Osteoblast (primary cell): Measurements from ENCODE around the gene TOX4. TPM values are rescaled to one million over a fixed set of nuclear protein-coding genes. Genes with fewer than 3 reads are reported as not detected.

Experiments used
- DNase-seq: peaks from one replicate; pipeline ENCODE4 v3.0.0; 2011; ENCODE audit warnings: low spot score, mixed read lengths; ENCODE audit not compliant: insufficient read length; ENCODE audit errors: missing footprints
- H2AFZ ChIP-seq: 2 replicates; pipeline ENCODE4 v1.6.0; 2011; ENCODE audit warnings: mild to moderate bottlenecking, low read length
- H3K27ac ChIP-seq: 2 replicates; pipeline ENCODE4 v1.5.1; 2011; ENCODE audit warnings: mild to moderate bottlenecking, low read depth, low read length, moderate library complexity
- H3K27me3 ChIP-seq: 2 replicates; pipeline ENCODE4 v1.6.0; 2012; ENCODE audit warnings: mild to moderate bottlenecking, control low read depth, inconsistent platforms, low read length, moderate library complexity; ENCODE audit not compliant: insufficient read depth
- H3K36me3 ChIP-seq: 2 replicates; pipeline ENCODE4 v1.5.1; 2011; ENCODE audit warnings: mild to moderate bottlenecking, low read length, control low read depth, moderate library complexity; ENCODE audit not compliant: insufficient read depth
- H3K4me1 ChIP-seq: 2 replicates; pipeline ENCODE4 v1.5.1; 2011; ENCODE audit warnings: mild to moderate bottlenecking, low read length, control low read depth, moderate library complexity; ENCODE audit not compliant: insufficient read depth
- H3K4me2 ChIP-seq: 2 replicates; pipeline ENCODE4 v1.6.0; 2011; ENCODE audit warnings: mild to moderate bottlenecking, low read length; ENCODE audit not compliant: insufficient read depth
- H3K4me3 ChIP-seq: fragments of 200-600 bp; sonication (generic); 3 replicates; pipeline ENCODE4 v1.5.1; 2012; ENCODE audit warnings: mild to moderate bottlenecking, low read length, inconsistent platforms; ENCODE audit not compliant: insufficient read depth
- H3K79me2 ChIP-seq: 2 replicates; pipeline ENCODE4 v1.6.0; 2012; ENCODE audit warnings: mild to moderate bottlenecking, low read length, control low read depth, inconsistent platforms; ENCODE audit not compliant: insufficient read depth
- H3K9me3 ChIP-seq: 2 replicates; pipeline ENCODE4 v1.5.1; 2011; ENCODE audit warnings: low read depth, low read length, control low read depth
- H4K20me1 ChIP-seq: 2 replicates; pipeline ENCODE4 v1.6.0; 2012; ENCODE audit warnings: mild to moderate bottlenecking, low read length, control low read depth; ENCODE audit not compliant: insufficient read depth
- CTCF ChIP-seq: IDR thresholded peaks from 2 replicates; pipeline ENCODE4 v1.5.1; 2011; ENCODE audit warnings: mild to moderate bottlenecking, low read depth, low read length, moderate library complexity; ENCODE audit errors: extremely low read depth
- total RNA-seq: library from RNA; depleted of rRNA; stranded (reverse); fragments of >200 nt; gene quantifications from 2 replicates; pipeline ENCODE4 v1.2.3, GENCODE V29; 2012

Gene TOX4
- total RNA-seq, 1 donor: 37.6 TPM

- no peaks in the 10 kb centered on the region for H3K27me3 ChIP-seq
- peaks cover 48% of the 10 kb centered on the region for H3K79me2 ChIP-seq
- peaks cover 37% of the 10 kb centered on the region for H3K36me3 ChIP-seq
- no peak for DNase-seq
- H2AFZ ChIP-seq: no peak overlapping the region
- no peaks in the 10 kb centered on the region for H4K20me1 ChIP-seq
- H3K4me1 ChIP-seq: peaks cover 8% of the 10 kb centered on the region
- no peaks in the 10 kb centered on the region for H3K9me3 ChIP-seq
- H3K4me3 ChIP-seq: no peak overlapping the region
- no peak for TF ChIP-seq CTCF
- H3K27ac ChIP-seq: no peak overlapping the region
- no peak overlapping the region for H3K4me2 ChIP-seq
Measured at GRCh38 chr14:21505012-21505553, 28.1 kb downstream of the TOX4 start.

GRCh38 chr14:21506557-21506956, 29.6 kb downstream of the TOX4 start:
- Histone ChIP-seq H3K4me1 (peaks cover 16% of the 10 kb centered on the region), H4K20me1 (no peaks in the 10 kb centered on the region), H3K79me2 (peaks cover 58% of the 10 kb centered on the region), H2AFZ (no peak overlapping the region), H3K4me2 (no peak overlapping the region), H3K27ac (no peak overlapping the region), H3K36me3 (peaks cover 24% of the 10 kb centered on the region), H3K4me3 (no peak overlapping the region), H3K27me3 (no peaks in the 10 kb centered on the region), H3K9me3 (no peaks in the 10 kb centered on the region)
- no peak for TF ChIP-seq CTCF
- no peak for DNase-seq

DNA sequence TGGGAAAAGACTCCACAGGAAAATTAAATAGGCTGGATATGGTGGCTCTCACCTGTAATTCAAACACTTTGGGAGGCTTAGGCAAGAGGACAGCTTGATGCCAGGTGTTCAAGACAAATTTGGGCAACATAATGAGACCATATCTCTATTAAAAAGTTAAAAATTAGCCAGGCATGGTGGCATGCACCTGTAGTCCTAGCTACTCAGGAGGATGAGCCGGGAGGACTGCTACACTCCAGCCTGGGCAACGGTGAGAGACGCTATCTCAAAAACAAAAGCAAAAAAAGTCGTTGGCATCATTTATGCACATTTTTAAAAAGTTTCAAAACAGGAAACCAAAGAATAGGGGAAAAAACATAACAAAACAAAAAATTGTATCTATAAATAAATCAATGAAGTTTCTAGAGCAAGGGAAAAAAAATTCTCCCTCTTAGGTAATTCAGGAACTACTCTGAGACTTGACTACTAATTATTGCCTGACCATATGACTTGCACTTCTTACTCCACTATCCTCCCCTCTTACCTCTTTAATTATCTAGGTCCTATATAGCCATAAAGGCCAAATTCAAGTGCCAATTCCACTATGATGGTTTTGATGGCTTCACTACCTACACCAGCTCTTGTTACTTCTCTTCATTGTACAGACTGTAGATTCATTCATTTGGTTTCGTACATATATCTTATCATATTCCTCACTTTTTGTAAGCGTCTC, 32.6 kb downstream of the TOX4 start:
- H3K27ac ChIP-seq: no peak overlapping the region
- H2AFZ ChIP-seq: no peak overlapping the region
- H3K36me3 ChIP-seq: peaks cover 3% of the 10 kb centered on the region
- H3K79me2 ChIP-seq: peaks cover 58% of the 10 kb centered on the region
- DNase-seq: no peak
- H3K9me3 ChIP-seq: no peaks in the 10 kb centered on the region
- no peak for TF ChIP-seq CTCF
- peaks cover 16% of the 10 kb centered on the region for H3K4me1 ChIP-seq
- H4K20me1 ChIP-seq: no peaks in the 10 kb centered on the region
- peak overlapping the region; percentile 97 for H3K4me3 ChIP-seq
- H3K4me2 ChIP-seq: peak overlapping the region; percentile 97
- H3K27me3 ChIP-seq: no peaks in the 10 kb centered on the region
